ENCODE measurements around the gene TBC1D10A. TPM values are rescaled to one million over a fixed set of nuclear protein-coding genes. Genes with fewer than 3 reads are reported as not detected.

The TBC1D10A gene
- total and polyA plus RNA-seq, 2 experiments from 2014 or later, result 11.8 to 21.8 TPM

- Histone ChIP-seq H3K27me3 (peaks cover 34% of the 10 kb centered on the region), H3K4me1 (ENCODE audit: low read depth) (peaks cover 5% of the 10 kb centered on the region), H3K36me3 (no peaks in the 10 kb centered on the region), H3K27ac (no peak within 1 kb of the TSS), H3K4me3 (peak within 1 kb of the TSS; percentile 55), H3K9me3 (ENCODE audit: low read depth) (no peaks in the 10 kb centered on the region)
- TF ChIP-seq CTCF (IDR thresholded peaks at IDR 0.05; ENCODE audit: low read depth, low read length), result peak; percentile 28
- DNase-seq (ENCODE audit: low read depth in 1 of 2, low spot score in 1 of 2), result peak; percentile 50 to 69
Observed at GRCh38 chr22:30245985-30246813, 80.5 kb downstream of the TBC1D10A start, which contains the start of gene LIF. Gene LIF (minus strand): TSS chr22:30246759. CDS start chr22:30246695, 64 bp downstream.

- Histone ChIP-seq H3K4me3 (peak overlapping the region; percentile 55), H3K27me3 (peaks cover 34% of the 10 kb centered on the region), H3K27ac (no peak overlapping the region), H3K9me3 (ENCODE audit: low read depth) (no peaks in the 10 kb centered on the region), H3K36me3 (no peaks in the 10 kb centered on the region), H3K4me1 (ENCODE audit: low read depth) (peaks cover 5% of the 10 kb centered on the region)
- no peak for TF ChIP-seq CTCF (IDR thresholded peaks at IDR 0.05; ENCODE audit: low read depth, low read length)
- no peak for DNase-seq (ENCODE audit: low read depth in 1 of 2, low spot score in 1 of 2)
Observed at GRCh38 chr22:30245181-30245984, 81.4 kb downstream of the TBC1D10A start.

GRCh38 chr22:30244641-30245040 is 82.1 kb downstream of the TBC1D10A start:
- DNase-seq (ENCODE audit: low read depth in 1 of 2, low spot score in 1 of 2), result no peak
- Histone ChIP-seq H3K27me3 (peaks cover 34% of the 10 kb centered on the region), H3K4me3 (no peak overlapping the region)

GRCh38 chr22:30244066-30244465 is 82.7 kb downstream of the TBC1D10A start:
- Histone ChIP-seq H3K27me3 (peaks cover 34% of the 10 kb centered on the region), H3K27ac (no peak overlapping the region), H3K36me3 (no peaks in the 10 kb centered on the region), H3K4me3 (no peak overlapping the region), H3K4me1 (ENCODE audit: low read depth) (peaks cover 5% of the 10 kb centered on the region), H3K9me3 (ENCODE audit: low read depth) (no peaks in the 10 kb centered on the region)
- no peak for DNase-seq (ENCODE audit: low read depth in 1 of 2, low spot score in 1 of 2)
- no peak for TF ChIP-seq CTCF (IDR thresholded peaks at IDR 0.05; ENCODE audit: low read depth, low read length)

More at GRCh38 chr22:30244641-30245040, 82.1 kb downstream of the TBC1D10A start:
- Histone ChIP-seq H3K4me1 (ENCODE audit: low read depth) (peaks cover 5% of the 10 kb centered on the region), H3K9me3 (ENCODE audit: low read depth) (no peaks in the 10 kb centered on the region), H3K36me3 (no peaks in the 10 kb centered on the region), H3K27ac (no peak overlapping the region)
- no peak for TF ChIP-seq CTCF (IDR thresholded peaks at IDR 0.05; ENCODE audit: low read depth, low read length)

- peaks cover 34% of the 10 kb centered on the region for H3K27me3 ChIP-seq
- H3K27ac ChIP-seq, result no peak overlapping the region
- no peak overlapping the region for H3K4me3 ChIP-seq
- H3K4me1 ChIP-seq (ENCODE audit: low read depth), result peaks cover 5% of the 10 kb centered on the region
- DNase-seq (ENCODE audit: low read depth in 1 of 2, low spot score in 1 of 2), result no peak
- no peak for TF ChIP-seq CTCF (IDR thresholded peaks at IDR 0.05; ENCODE audit: low read depth, low read length)
- no peaks in the 10 kb centered on the region for H3K36me3 ChIP-seq
- no peaks in the 10 kb centered on the region for H3K9me3 ChIP-seq (ENCODE audit: low read depth)
Observed at GRCh38 chr22:30243661-30244060, 83.1 kb downstream of the TBC1D10A start.

Other genes with a start within 250 kb of the TBC1D10A start
- not detected in 2 replicates for gene HORMAD2, start 246.5 kb downstream of the TBC1D10A start, total RNA-seq
- gene HORMAD2, start 246.5 kb downstream of the TBC1D10A start, polyA plus RNA-seq, result not detected in 2 replicates
- gene LIF, start 80.2 kb downstream of the TBC1D10A start, total RNA-seq, result 0.39 and 1.0 TPM in 2 replicates
- gene LIF, start 80.2 kb downstream of the TBC1D10A start, polyA plus RNA-seq, result 0.64 and 1.7 TPM in 2 replicates
- not detected in 2 replicates for gene OSM, start 60.1 kb downstream of the TBC1D10A start, total RNA-seq
- gene OSM, start 60.1 kb downstream of the TBC1D10A start, polyA plus RNA-seq, result not detected in 2 replicates
- gene CASTOR1, start 37.4 kb downstream of the TBC1D10A start, total RNA-seq, result 19.0 and 19.6 TPM in 2 replicates
- 22.2 and 29.0 TPM in 2 replicates for gene CASTOR1, start 37.4 kb downstream of the TBC1D10A start, polyA plus RNA-seq
- 90.5 and 160 TPM in 2 replicates for gene SF3A1, start 30.0 kb upstream of the TBC1D10A start, total RNA-seq
- gene SF3A1, start 30.0 kb upstream of the TBC1D10A start, polyA plus RNA-seq, result 92.6 and 124 TPM in 2 replicates
- 8.7 and 12.9 TPM in 2 replicates for gene CCDC157, start 30.1 kb upstream of the TBC1D10A start, total RNA-seq
- gene CCDC157, start 30.1 kb upstream of the TBC1D10A start, polyA plus RNA-seq, result 5.0 and 7.1 TPM in 2 replicates
- gene RNF215, start 60.5 kb upstream of the TBC1D10A start, total RNA-seq, result 30.4 and 39.8 TPM in 2 replicates
- 9.5 and 13.1 TPM in 2 replicates for gene RNF215, start 60.5 kb upstream of the TBC1D10A start, polyA plus RNA-seq
- 2.2 and 2.9 TPM in 2 replicates for gene SEC14L2, start 70.1 kb upstream of the TBC1D10A start, total RNA-seq
- gene SEC14L2, start 70.1 kb upstream of the TBC1D10A start, polyA plus RNA-seq, result 11.2 and 13.9 TPM in 2 replicates
- 39.3 and 73.4 TPM in 2 replicates for gene MTFP1, start 98.8 kb upstream of the TBC1D10A start, total RNA-seq
- gene MTFP1, start 98.8 kb upstream of the TBC1D10A start, polyA plus RNA-seq, result 64.8 and 100.0 TPM in 2 replicates
- gene SEC14L3, start 145.1 kb upstream of the TBC1D10A start, total RNA-seq, result not detected in 2 replicates
- gene SEC14L3, start 145.1 kb upstream of the TBC1D10A start, polyA plus RNA-seq, result not detected in 2 replicates
- 0.33 TPM in 1 of 2 replicates, not detected in the other for gene SEC14L4, start 178.8 kb upstream of the TBC1D10A start, total RNA-seq
- gene SEC14L4, start 178.8 kb upstream of the TBC1D10A start, polyA plus RNA-seq, result 0.09 TPM in 1 of 2 replicates, not detected in the other
- 2.4 and 4.7 TPM in 2 replicates for gene SEC14L6, start 219.8 kb upstream of the TBC1D10A start, total RNA-seq
- gene SEC14L6, start 219.8 kb upstream of the TBC1D10A start, polyA plus RNA-seq, result 1.2 and 2.2 TPM in 2 replicates
- 0.32 and 2.9 TPM in 2 replicates for gene GAL3ST1, start 247.7 kb upstream of the TBC1D10A start, total RNA-seq
- gene GAL3ST1, start 247.7 kb upstream of the TBC1D10A start, polyA plus RNA-seq, result 1.5 and 4.6 TPM in 2 replicates

Measured in cardiac muscle cell (in vitro differentiated cells and primary cell).